GM19025 (cell line): ENCODE measurements around the gene SCN8A.
"Not testable (repeated sequence)": the region's sequence is repeated elsewhere in the genome, so short reads cannot be mapped to it uniquely, and the experiment has no call there.

Experiments
- ATAC-seq: cut with Tn5 transposase; IDR thresholded peaks from one replicate; pipeline ENCODE4 v1.9.1; 2021; ENCODE audit warnings: mild to moderate bottlenecking, low read depth, moderate library complexity; ENCODE audit not compliant: unreplicated experiment

SCN8A gene

GRCh38 chr12:51753980-51754675 is 163.1 kb downstream of the SCN8A start:
- no peak for ATAC-seq

DNA sequence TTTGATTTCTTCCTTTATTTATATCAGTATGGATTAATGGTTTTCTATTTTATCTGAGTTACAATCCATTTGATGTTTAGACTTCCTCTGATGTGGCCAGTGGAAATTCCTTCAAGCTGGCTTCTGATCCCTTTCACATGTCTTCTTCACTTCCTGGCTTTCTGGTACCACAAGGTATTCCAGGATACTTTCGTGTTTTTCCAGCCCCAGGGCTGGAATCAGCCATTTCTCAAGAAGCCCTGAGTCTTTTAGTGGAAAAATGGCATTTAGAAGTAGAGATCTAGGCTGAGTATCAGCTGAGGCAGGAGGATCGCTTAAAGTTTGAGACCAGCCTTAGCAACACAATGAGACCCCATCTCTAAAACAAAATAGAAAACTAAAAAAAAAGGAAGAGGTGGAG is 164.2 kb downstream of the SCN8A start:
- ATAC-seq: no peak

- ATAC-seq: no peak
Observed at GRCh38 chr12:51759175-51759574, 168.1 kb downstream of the SCN8A start.

DNA sequence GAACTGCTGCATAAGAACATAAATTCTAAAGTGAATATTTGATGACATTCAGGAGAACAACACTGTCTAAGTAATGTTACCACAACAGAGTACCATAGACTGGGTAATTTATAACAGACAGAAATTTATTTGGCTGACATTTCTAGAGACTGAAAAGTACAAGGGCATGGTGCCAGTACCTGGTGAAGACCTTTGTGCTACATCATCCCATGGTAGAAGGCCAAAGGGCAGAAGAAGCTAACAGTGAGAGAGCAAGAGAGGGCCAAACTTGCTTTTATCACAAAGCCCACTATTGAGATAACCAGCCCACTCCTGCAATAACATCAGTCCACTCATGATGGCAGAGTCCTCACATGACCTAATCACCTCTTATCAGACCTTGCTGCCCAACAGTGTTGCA is 168.7 kb downstream of the SCN8A start:
- ATAC-seq: no peak

- ATAC-seq: no peak
Observed at GRCh38 chr12:51760231-51760630, 169.2 kb downstream of the SCN8A start.

DNA sequence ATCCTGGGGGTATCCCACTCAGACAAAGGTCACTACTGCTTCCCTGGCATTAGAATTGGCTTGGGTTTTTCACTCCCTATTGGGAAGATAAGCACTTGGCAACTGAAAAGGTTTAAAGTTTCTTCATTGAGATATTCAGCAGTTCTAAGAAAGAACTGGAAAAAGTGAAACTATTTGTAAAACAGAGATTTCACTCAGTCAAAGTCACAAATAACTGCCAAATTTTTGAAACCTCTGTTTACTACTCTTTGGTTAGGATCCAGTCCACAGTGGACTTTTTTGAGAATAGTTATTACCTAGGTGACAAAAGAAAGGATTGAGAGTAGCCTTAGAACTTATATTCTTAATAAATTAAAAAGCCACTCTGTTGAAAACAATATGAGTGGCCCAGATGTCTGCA is 172.7 kb downstream of the SCN8A start:
- ATAC-seq: no peak

GRCh38 chr12:51766067-51766676 is 175.1 kb downstream of the SCN8A start:
- no peak for ATAC-seq

DNA sequence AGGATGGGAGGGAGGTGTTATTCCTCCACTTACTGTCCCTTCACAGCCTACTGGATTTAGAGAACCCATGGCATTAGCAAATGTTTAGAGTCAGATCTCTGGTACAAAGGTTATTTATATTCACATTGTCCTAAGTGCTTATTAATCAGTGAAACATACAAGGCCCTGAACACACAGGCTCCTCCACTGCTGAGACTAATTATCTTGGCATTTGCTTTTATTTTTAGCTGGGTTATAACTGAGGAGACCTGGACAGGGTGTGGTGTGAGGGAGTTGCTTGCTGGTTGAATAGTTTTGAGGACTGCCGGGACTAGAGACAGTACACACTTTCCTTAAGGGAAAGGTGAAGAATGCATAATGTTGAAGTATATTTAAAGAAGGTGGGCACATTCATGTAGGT is 180.0 kb downstream of the SCN8A start:
- ATAC-seq: no peak

GRCh38 chr12:51773145-51773869 is 182.3 kb downstream of the SCN8A start:
- ATAC-seq: no peak

GRCh38 chr12:51774933-51775332 is 183.9 kb downstream of the SCN8A start:
- ATAC-seq: no peak

DNA sequence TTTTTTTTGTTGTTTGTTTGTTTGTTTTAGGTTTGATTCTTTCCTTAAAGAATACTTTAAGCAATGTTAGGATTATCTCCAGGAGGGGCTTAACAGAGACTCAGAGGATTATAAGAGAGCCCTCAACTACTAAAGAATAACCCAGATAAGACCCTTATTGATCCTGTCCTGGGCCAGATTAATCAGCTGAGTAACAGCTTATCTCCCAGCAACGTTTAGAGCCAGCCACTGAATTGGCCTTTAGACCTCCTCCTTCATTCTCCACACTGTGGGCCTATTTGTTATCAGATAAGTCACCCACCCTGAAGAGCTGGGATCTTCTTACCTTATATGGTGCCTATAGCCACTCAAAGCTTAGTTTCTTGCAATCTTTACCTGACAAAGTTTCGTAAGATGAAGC is 186.4 kb downstream of the SCN8A start:
- no peak for ATAC-seq

- no peak for ATAC-seq
Observed at GRCh38 chr12:51777973-51778372, 186.9 kb downstream of the SCN8A start.

- no peak for ATAC-seq
Observed at GRCh38 chr12:51779876-51780275, 188.8 kb downstream of the SCN8A start.

DNA sequence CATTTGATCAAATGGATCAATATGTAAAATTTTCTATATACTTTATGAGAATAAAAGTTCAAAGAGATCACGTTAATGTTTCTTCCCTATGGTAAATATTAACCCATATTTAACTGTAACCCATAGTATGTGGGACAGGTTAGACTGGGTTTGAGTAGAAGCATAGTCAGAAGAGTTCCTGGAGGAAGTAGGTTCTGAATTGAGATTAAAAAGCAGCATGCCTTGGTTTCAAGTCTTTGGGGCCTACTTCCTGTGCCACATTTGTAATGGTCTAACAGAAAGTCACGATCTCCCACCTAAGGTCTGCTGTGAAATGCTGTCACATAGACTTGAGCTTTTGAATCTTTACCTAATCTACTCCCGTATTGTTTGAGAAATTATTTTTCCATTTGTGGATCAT is 193.7 kb downstream of the SCN8A start:
- no peak for ATAC-seq

DNA sequence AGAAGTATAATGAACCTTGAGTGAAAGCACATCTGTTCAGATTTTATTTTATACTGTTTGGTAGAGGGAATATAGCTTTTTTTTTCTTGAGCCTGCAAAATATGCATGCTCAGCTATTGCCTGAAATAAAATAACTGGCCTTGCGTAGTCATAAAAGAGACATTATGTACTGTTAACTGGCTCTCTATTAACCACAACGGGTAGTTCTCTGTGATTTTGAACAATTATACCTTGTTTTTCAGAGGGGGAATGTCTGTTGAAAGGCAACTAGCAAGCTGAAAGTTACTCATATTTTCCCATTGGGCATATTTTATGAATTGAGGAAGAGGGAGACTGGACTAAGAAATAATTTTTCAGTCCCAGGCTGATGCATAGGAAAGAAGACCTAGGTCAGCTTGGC is 194.9 kb downstream of the SCN8A start:
- ATAC-seq: no peak

DNA sequence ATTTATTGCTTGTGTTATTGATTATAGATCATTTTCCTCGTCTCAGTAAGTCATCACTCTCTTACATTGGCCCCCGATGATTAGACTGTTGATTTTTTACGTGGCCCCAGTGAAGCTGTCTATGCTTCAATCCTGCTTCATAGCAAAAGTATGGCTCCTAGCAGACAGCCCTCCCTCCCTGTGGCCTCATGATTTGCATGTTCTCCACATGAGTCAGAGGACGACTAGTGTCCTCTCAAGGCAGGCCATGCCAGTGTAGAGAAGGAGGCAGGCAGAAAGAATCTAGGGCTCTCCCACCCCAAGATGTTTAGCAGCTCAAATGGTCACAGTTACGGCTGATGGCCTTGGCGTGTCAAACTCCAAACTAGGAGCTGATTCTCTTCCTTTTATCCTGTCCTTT is 197.8 kb downstream of the SCN8A start:
- no peak for ATAC-seq

DNA sequence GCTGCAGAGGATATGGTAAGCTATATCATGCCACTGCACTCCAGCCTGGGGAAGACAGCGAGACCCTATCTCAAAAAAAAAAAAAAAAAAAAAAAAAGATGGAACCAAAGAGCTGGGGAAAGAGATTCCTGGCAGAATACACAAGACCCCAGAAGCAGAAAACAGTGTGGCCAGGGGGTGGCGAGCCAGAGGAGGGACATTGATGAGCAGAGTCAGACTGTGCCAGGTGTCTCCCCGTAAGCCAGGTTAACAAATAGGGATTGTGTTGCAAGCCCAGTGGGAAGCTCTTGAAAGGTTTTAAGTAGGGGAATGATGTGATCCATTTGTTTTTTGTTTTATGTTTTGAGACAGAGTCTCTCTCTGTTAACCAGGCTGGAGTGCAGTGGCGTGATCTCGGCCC is 201.4 kb downstream of the SCN8A start:
- no peak for ATAC-seq

GRCh38 chr12:51793201-51793600 is 202.2 kb downstream of the SCN8A start:
- no peak for ATAC-seq

- ATAC-seq: no peak
Observed at GRCh38 chr12:51797301-51797700, 206.3 kb downstream of the SCN8A start.

- not testable (repeated sequence) for ATAC-seq
Observed at GRCh38 chr12:51798051-51798450, 207.0 kb downstream of the SCN8A start.

DNA sequence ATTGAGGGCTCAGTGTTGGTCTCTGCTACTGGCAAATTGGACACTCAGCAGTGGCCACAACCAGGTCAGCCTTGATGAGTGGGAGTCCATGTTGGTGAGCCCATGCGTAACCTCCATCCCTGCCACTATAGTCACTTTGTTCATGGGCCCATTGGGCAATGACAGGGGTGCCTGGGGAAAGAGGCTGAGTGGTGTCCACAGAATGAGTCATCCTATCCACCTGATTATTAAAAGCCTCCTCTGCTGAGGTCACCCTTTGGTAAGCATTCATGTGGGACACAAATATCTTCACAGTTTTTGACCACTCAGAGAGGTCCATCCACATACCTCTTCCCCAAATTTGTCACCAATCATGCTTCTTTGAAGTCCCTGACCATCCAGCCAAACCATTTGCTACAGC is 207.5 kb downstream of the SCN8A start:
- ATAC-seq: no peak

- no peak for ATAC-seq
Observed at GRCh38 chr12:51801027-51801426, 210.0 kb downstream of the SCN8A start.
